GM23338 (cell line): Measurements from ENCODE around the gene SCFD2. TPM values are rescaled to one million over a fixed set of nuclear protein-coding genes. Genes with fewer than 3 reads are reported as not detected.

Source experiments
- ATAC-seq: fragments of 200-7000 bp; cut with Tn5 transposase; 3 replicates; pipeline ENCODE4 v1.9.1; 2020
- DNase-seq: peaks from one replicate; pipeline ENCODE4 v3.0.0-alpha.2; 2015; ENCODE audit warnings: low spot score
- H2AFZ ChIP-seq: fragments of 200-600 bp; sonication (generic); 2 replicates; pipeline ENCODE4 v1.8.0; 2016; ENCODE audit warnings: antibody characterized with exemption, mild to moderate bottlenecking, moderate library complexity
- H3F3A ChIP-seq: fragments of 200-600 bp; sonication (generic); replicated peaks from 2 replicates; pipeline ENCODE4 v1.8.0; 2017; ENCODE audit warnings: antibody characterized with exemption, mixed run types, low read depth
- H3K27ac ChIP-seq: fragments of 200-600 bp; sonication (generic); 2 replicates; pipeline ENCODE4 v1.6.1; 2016; ENCODE audit warnings: low read depth
- H3K27me3 ChIP-seq: fragments of 200-600 bp; sonication (generic); 2 replicates; pipeline ENCODE4 v1.8.0; 2016; ENCODE audit warnings: mild to moderate bottlenecking, mixed run types, moderate library complexity; ENCODE audit not compliant: insufficient read depth
- H3K36me3 ChIP-seq: fragments of 200-600 bp; sonication (generic); 2 replicates; pipeline ENCODE4 v1.8.0; 2016; ENCODE audit warnings: mild to moderate bottlenecking; ENCODE audit not compliant: insufficient read depth
- H3K4me1 ChIP-seq: fragments of 200-600 bp; sonication (generic); 2 replicates; pipeline ENCODE4 v1.8.0; 2016; ENCODE audit warnings: mild to moderate bottlenecking, moderate library complexity; ENCODE audit not compliant: insufficient read depth
- H3K4me2 ChIP-seq: fragments of 200-600 bp; sonication (generic); 2 replicates; pipeline ENCODE4 v1.7.1; 2017; ENCODE audit warnings: mixed run types
- H3K4me3 ChIP-seq: fragments of 200-600 bp; sonication (generic); 2 replicates; pipeline ENCODE4 v1.6.1; 2016; ENCODE audit warnings: mixed run types
- H3K79me2 ChIP-seq: fragments of 200-600 bp; sonication (generic); replicated peaks from 2 replicates; pipeline ENCODE4 v1.8.0; 2017; ENCODE audit warnings: mild to moderate bottlenecking; ENCODE audit not compliant: insufficient read depth
- H3K9me2 ChIP-seq: fragments of 200-600 bp; sonication (generic); 2 replicates; pipeline ENCODE4 v1.8.0; 2017; ENCODE audit not compliant: insufficient read depth
- H4K20me1 ChIP-seq: fragments of 200-600 bp; sonication (generic); replicated peaks from 2 replicates; pipeline ENCODE4 v1.8.0; 2017; ENCODE audit warnings: mild to moderate bottlenecking; ENCODE audit not compliant: insufficient read depth
- H3K27ac Mint-ChIP-seq: 2 replicates; pipeline ENCODE4 v1.8.0; 2020; ENCODE audit warnings: inconsistent platforms, mild to moderate bottlenecking, moderate library complexity, mixed read lengths
- H3K27me3 Mint-ChIP-seq: 3 replicates; pipeline ENCODE4 v1.8.0; 2022; ENCODE audit warnings: low read depth, mild to moderate bottlenecking, moderate library complexity, mixed read lengths, inconsistent platforms; ENCODE audit not compliant: insufficient read depth, poor library complexity
- H3K36me3 Mint-ChIP-seq: 3 replicates; pipeline ENCODE4 v1.8.0; 2021; ENCODE audit warnings: low read depth, mild to moderate bottlenecking, inconsistent platforms, moderate library complexity, mixed read lengths
- H3K4me1 Mint-ChIP-seq: 3 replicates; pipeline ENCODE4 v1.8.0; 2020; ENCODE audit warnings: mild to moderate bottlenecking, inconsistent platforms, mixed read lengths
- H3K4me3 Mint-ChIP-seq: 3 replicates; pipeline ENCODE4 v1.8.0; 2021; ENCODE audit warnings: moderate library complexity, mild to moderate bottlenecking, inconsistent platforms, mixed read lengths
- H3K9me3 Mint-ChIP-seq: 3 replicates; pipeline ENCODE4 v1.8.0; 2020; ENCODE audit warnings: moderate library complexity, mild to moderate bottlenecking, inconsistent platforms, mixed read lengths
- CREB1 ChIP-seq: fragments of 250-450 bp; sonication (Bioruptor Pico); IDR thresholded peaks from 2 replicates; pipeline ENCODE4 v1.5.0; 2020; ENCODE audit warnings: low read depth, mild to moderate bottlenecking, moderate library complexity
- EZH2 ChIP-seq: fragments of 200-600 bp; sonication (generic); IDR thresholded peaks from one replicate; pipeline ENCODE4 v1.8.0; 2017; ENCODE audit warnings: antibody characterized with exemption, mild to moderate bottlenecking, low read depth; ENCODE audit not compliant: unreplicated experiment
- EZH2phosphoT487 ChIP-seq: fragments of 200-600 bp; sonication (generic); IDR thresholded peaks from one replicate; pipeline ENCODE4 v1.8.1; 2018; ENCODE audit warnings: antibody characterized with exemption; ENCODE audit not compliant: unreplicated experiment
- NANOG ChIP-seq: IDR thresholded peaks from 2 replicates; pipeline ENCODE4 v1.6.1; 2016; ENCODE audit warnings: antibody characterized with exemption, borderline replicate concordance
- POLR2AphosphoS5 ChIP-seq: IDR thresholded peaks from 2 replicates; pipeline ENCODE4 v1.6.1; 2016; ENCODE audit warnings: antibody characterized with exemption, low read depth
- STAT1 ChIP-seq: IDR thresholded peaks from one replicate; pipeline ENCODE4 v1.6.1; 2016; ENCODE audit warnings: antibody characterized with exemption; ENCODE audit not compliant: unreplicated experiment
- ZNF114 ChIP-seq: fragments of 250-450 bp; sonication (Bioruptor Pico); IDR thresholded peaks from 2 replicates; pipeline ENCODE4 v1.5.0; 2020; ENCODE audit warnings: mild to moderate bottlenecking, moderate library complexity
- ZNF331 ChIP-seq: fragments of 250-450 bp; sonication (Bioruptor Pico); IDR thresholded peaks from 2 replicates; pipeline ENCODE4 v1.5.0; 2020; ENCODE audit warnings: low read depth, mild to moderate bottlenecking, moderate library complexity
- polyA plus RNA-seq: library from polyadenylated mRNA; unstranded; fragments of >200 nt; fragmentation: Nextera tagmentation; extraction: Ambion mirVana; gene quantifications from 2 replicates; pipeline ENCODE4 v1.2.1, GENCODE V29; 2016
- total RNA-seq: library from RNA; depleted of rRNA; stranded (reverse); fragments of >200 nt; shearing (Covaris generic); gene quantifications from 2 replicates; pipeline ENCODE4 v1.2.3, GENCODE V29; 2014
- TF ChIP-seq, protein P1 (sequence below), 2 experiments: fragments of 200-600 bp in 1 of 2; sonication (generic) in 1 of 2; conservative IDR thresholded peaks; 2 replicates each; pipeline versions ENCODE4 v1.5.1 to v1.6.1; 2016 to 2017; ENCODE audit warnings: antibody characterized with exemption in 2 of 2, low read depth in 2 of 2, mild to moderate bottlenecking in 2 of 2, moderate library complexity in 1 of 2
- TF ChIP-seq, protein P2 (sequence below): IDR thresholded peaks from 2 replicates; pipeline ENCODE4 v1.6.1; 2016; ENCODE audit warnings: antibody characterized with exemption
- TF ChIP-seq, protein P3 (sequence below): IDR thresholded peaks from one replicate; pipeline ENCODE4 v1.6.1; 2018; ENCODE audit warnings: antibody characterized with exemption; ENCODE audit not compliant: unreplicated experiment

Gene SCFD2
- total and polyA plus RNA-seq, 2 experiments from 2014 or later = 5.7 to 17.5 TPM

DNA sequence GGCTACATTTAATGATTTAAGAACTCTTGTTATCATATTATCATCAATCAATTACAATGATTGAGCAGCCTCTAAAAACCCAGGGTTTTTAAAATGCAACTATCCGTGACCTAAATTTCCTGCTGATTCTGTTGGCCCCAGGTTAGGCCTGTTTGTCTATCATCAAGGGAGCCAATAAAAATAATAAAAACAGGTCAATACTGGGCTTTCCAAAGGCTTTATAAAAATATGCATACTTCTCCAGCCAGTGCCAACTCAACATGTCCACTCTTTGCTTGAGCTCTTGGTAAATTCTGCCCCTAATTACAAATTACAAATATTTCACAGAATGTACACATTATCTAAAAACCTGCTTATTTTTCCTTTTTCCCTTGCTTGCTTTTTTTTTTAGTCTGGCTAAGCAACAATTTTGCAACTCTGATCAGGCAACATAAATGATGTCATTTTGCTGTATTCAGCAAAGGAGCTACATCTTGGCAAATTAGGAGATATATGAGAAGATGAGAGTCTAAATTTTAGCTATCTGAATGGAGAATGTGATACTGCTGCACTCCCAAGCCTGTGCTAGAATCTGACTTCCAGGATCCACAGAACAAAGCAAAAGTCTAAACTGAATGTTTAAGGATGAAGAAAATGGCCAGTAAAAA is 204.0 kb downstream of the SCFD2 start:
- H3K27ac Mint-ChIP-seq = no peak overlapping the region
- H3K27ac ChIP-seq = no peak overlapping the region
- H3K36me3 ChIP-seq = no peaks in the 10 kb centered on the region
- no peaks in the 10 kb centered on the region for H3K4me1 ChIP-seq
- H3K9me3 Mint-ChIP-seq = no peaks in the 10 kb centered on the region
- H3K4me3 ChIP-seq = no peak overlapping the region
- no peaks in the 10 kb centered on the region; the same call in 1 of the 2 replicates for H3K9me2 ChIP-seq
- H3F3A ChIP-seq = no peaks in the 10 kb centered on the region
- no peak overlapping the region for H2AFZ ChIP-seq
- no peaks in the 10 kb centered on the region for H3K79me2 ChIP-seq
- H3K4me1 Mint-ChIP-seq = no peaks in the 10 kb centered on the region
- H3K36me3 Mint-ChIP-seq = no peaks in the 10 kb centered on the region
- no peaks in the 10 kb centered on the region for H3K27me3 ChIP-seq
- TF ChIP-seq, protein P1, sequence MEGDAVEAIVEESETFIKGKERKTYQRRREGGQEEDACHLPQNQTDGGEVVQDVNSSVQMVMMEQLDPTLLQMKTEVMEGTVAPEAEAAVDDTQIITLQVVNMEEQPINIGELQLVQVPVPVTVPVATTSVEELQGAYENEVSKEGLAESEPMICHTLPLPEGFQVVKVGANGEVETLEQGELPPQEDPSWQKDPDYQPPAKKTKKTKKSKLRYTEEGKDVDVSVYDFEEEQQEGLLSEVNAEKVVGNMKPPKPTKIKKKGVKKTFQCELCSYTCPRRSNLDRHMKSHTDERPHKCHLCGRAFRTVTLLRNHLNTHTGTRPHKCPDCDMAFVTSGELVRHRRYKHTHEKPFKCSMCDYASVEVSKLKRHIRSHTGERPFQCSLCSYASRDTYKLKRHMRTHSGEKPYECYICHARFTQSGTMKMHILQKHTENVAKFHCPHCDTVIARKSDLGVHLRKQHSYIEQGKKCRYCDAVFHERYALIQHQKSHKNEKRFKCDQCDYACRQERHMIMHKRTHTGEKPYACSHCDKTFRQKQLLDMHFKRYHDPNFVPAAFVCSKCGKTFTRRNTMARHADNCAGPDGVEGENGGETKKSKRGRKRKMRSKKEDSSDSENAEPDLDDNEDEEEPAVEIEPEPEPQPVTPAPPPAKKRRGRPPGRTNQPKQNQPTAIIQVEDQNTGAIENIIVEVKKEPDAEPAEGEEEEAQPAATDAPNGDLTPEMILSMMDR (conservative IDR thresholded peaks at IDR 0.05; ENCODE audit: low read depth in 2 of 2) = no peak
- TF ChIP-seq, protein P2, sequence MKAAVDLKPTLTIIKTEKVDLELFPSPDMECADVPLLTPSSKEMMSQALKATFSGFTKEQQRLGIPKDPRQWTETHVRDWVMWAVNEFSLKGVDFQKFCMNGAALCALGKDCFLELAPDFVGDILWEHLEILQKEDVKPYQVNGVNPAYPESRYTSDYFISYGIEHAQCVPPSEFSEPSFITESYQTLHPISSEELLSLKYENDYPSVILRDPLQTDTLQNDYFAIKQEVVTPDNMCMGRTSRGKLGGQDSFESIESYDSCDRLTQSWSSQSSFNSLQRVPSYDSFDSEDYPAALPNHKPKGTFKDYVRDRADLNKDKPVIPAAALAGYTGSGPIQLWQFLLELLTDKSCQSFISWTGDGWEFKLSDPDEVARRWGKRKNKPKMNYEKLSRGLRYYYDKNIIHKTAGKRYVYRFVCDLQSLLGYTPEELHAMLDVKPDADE = no peak
- no peak for TF ChIP-seq EZH2
- TF ChIP-seq CREB1 (CRISPR knock-in tag) = no peak
- TF ChIP-seq ZNF114 (CRISPR knock-in tag) = no peak
- H4K20me1 ChIP-seq = no peaks in the 10 kb centered on the region
- DNase-seq = no peak
- H3K4me2 ChIP-seq = no peak overlapping the region
- no peak for ATAC-seq
- H3K4me3 Mint-ChIP-seq = no peak overlapping the region
- H3K27me3 Mint-ChIP-seq = peaks cover 3% of the 10 kb centered on the region

- peaks cover 3% of the 10 kb centered on the region for H3K27me3 Mint-ChIP-seq
- Histone ChIP-seq H3K4me1 (no peaks in the 10 kb centered on the region), H3K79me2 (no peaks in the 10 kb centered on the region), H3K36me3 (no peaks in the 10 kb centered on the region), H3K9me2 (no peaks in the 10 kb centered on the region; the same call in 1 of the 2 replicates), H3K27me3 (no peaks in the 10 kb centered on the region), H3K4me2 (no peak overlapping the region), H2AFZ (no peak overlapping the region), H3K27ac (no peak overlapping the region), H3F3A (no peaks in the 10 kb centered on the region), H3K4me3 (no peak overlapping the region), H4K20me1 (no peaks in the 10 kb centered on the region)
- no peak overlapping the region for H3K27ac Mint-ChIP-seq
- H3K9me3 Mint-ChIP-seq = no peaks in the 10 kb centered on the region
- DNase-seq (no peak), ATAC-seq (no peak)
- no peaks in the 10 kb centered on the region for H3K36me3 Mint-ChIP-seq
- no peak overlapping the region for H3K4me3 Mint-ChIP-seq
- H3K4me1 Mint-ChIP-seq = no peaks in the 10 kb centered on the region
- TF ChIP-seq NANOG (no peak), CREB1 (CRISPR knock-in tag) (no peak), EZH2phosphoT487 (no peak), STAT1 (no peak), POLR2AphosphoS5 (no peak), ZNF331 (CRISPR knock-in tag) (no peak)
- TF ChIP-seq, protein P2 = no peak
- TF ChIP-seq, protein P1 (conservative IDR thresholded peaks at IDR 0.05; ENCODE audit: low read depth in 2 of 2) = no peak
- TF ChIP-seq, protein P3, sequence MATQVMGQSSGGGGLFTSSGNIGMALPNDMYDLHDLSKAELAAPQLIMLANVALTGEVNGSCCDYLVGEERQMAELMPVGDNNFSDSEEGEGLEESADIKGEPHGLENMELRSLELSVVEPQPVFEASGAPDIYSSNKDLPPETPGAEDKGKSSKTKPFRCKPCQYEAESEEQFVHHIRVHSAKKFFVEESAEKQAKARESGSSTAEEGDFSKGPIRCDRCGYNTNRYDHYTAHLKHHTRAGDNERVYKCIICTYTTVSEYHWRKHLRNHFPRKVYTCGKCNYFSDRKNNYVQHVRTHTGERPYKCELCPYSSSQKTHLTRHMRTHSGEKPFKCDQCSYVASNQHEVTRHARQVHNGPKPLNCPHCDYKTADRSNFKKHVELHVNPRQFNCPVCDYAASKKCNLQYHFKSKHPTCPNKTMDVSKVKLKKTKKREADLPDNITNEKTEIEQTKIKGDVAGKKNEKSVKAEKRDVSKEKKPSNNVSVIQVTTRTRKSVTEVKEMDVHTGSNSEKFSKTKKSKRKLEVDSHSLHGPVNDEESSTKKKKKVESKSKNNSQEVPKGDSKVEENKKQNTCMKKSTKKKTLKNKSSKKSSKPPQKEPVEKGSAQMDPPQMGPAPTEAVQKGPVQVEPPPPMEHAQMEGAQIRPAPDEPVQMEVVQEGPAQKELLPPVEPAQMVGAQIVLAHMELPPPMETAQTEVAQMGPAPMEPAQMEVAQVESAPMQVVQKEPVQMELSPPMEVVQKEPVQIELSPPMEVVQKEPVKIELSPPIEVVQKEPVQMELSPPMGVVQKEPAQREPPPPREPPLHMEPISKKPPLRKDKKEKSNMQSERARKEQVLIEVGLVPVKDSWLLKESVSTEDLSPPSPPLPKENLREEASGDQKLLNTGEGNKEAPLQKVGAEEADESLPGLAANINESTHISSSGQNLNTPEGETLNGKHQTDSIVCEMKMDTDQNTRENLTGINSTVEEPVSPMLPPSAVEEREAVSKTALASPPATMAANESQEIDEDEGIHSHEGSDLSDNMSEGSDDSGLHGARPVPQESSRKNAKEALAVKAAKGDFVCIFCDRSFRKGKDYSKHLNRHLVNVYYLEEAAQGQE = no peak
These were observed 204.6 kb downstream of the SCFD2 start for GRCh38 chr4:53161051-53161786.
